Ramos (cell line): ENCODE data around the gene MLH1.

Experiments used
- in situ Hi-C: fragments of 300-500 bp; cut with MboI; formaldehyde crosslinking; loops from one replicate; pipeline ENCODE4 v1.14.3; 2022; ENCODE audit warnings: low sequenced_read_pairs; ENCODE audit not compliant: unreplicated experiment

Gene MLH1

GRCh38 chr3:37072892-37073291 lies 79.6 kb downstream of the MLH1 start:
- in situ Hi-C loops, result no loop called here

- in situ Hi-C loops, result no loop called here
These were observed 80.9 kb downstream of the MLH1 start for GRCh38 chr3:37074178-37074577.

GRCh38 chr3:37075955-37076354 lies 82.6 kb downstream of the MLH1 start:
- in situ Hi-C loops, result no loop called here

- in situ Hi-C loops, result no loop called here
These were observed 89.0 kb downstream of the MLH1 start for GRCh38 chr3:37082317-37082716.

- in situ Hi-C loops, result no loop called here
These were observed 93.6 kb downstream of the MLH1 start for GRCh38 chr3:37086918-37087317.

- in situ Hi-C loops, result no loop called here
These were observed 94.6 kb downstream of the MLH1 start for GRCh38 chr3:37087870-37088269.

- in situ Hi-C loops, result no loop called here
These were observed 99.2 kb downstream of the MLH1 start for GRCh38 chr3:37092484-37092883.

GRCh38 chr3:37093481-37093880 lies 100.2 kb downstream of the MLH1 start:
- in situ Hi-C loops, result no loop called here

- in situ Hi-C loops, result no loop called here
These were observed 101.3 kb downstream of the MLH1 start for GRCh38 chr3:37094636-37095035.

- in situ Hi-C loops, result no loop called here
These were observed 103.0 kb downstream of the MLH1 start for GRCh38 chr3:37096288-37096687.

- in situ Hi-C loops, result no loop called here
These were observed 103.7 kb downstream of the MLH1 start for GRCh38 chr3:37096975-37097374.

GRCh38 chr3:37097776-37098175 lies 104.5 kb downstream of the MLH1 start:
- in situ Hi-C loops, result no loop called here

GRCh38 chr3:37098884-37099283 lies 105.6 kb downstream of the MLH1 start:
- in situ Hi-C loops, result no loop called here

- in situ Hi-C loops, result no loop called here
These were observed 106.2 kb downstream of the MLH1 start for GRCh38 chr3:37099469-37099868.

- in situ Hi-C loops, result no loop called here
These were observed 107.1 kb downstream of the MLH1 start for GRCh38 chr3:37100411-37100810.
